Measurements from ENCODE around the gene FGD3. TPM values are rescaled to one million over a fixed set of nuclear protein-coding genes. Genes with fewer than 3 reads are reported as not detected.
A peak's percentile ranks its signal among the peaks of the same experiment; 100 is the strongest.

FGD3 gene
- total RNA-seq, 4 donors from 2014 or later: 4.3 to 5.1 (median 4.9) TPM

DNA sequence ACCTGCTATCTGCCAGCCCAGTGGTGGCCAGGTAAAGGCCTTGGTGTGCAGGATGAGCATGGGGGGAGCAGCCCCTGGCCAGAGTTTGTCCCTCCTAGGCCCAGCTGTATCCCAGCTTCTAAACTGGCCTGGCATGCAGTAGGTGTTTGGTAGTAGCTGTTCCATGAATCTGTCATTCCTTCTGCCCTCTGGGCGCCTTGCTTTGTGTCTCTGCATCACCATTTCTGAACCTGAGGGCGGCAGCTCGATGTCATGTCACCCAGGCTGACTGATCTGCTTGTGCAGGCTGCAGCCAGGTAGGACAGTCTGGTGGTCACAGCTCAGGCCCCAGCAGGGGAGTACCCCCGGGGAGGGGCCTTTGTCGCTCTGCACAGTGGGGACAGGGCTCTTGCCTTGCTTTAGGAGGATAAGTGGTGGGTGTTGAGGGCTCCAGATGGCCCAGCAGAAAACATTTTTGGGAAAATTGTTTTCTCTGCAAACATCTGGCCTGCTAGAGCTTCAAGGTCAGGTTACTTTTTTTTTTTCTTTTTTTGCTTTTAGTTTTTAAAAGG, 106.5 kb downstream of the FGD3 start:
- H3K4me3 ChIP-seq: no peak overlapping the region
- no peaks in the 10 kb centered on the region for H3K36me3 ChIP-seq
- no peaks in the 10 kb centered on the region for H3K9me3 ChIP-seq
- peaks cover 0 to 7% (median 0%) of the 10 kb centered on the region in 4 donors for H3K27me3 ChIP-seq
- H3K4me1 ChIP-seq: peaks cover 13 to 28% (median 22%) of the 10 kb centered on the region in 4 donors
- no peak for DNase-seq (ENCODE audit: extremely low spot score)
- no peak overlapping the region for H3K27ac ChIP-seq (replicated peaks in 1 of 4)
- intact Hi-C loops (cut with DNase I): no loop called here
- 90% methylated on average over 2 of the region's 5 CpGs for WGBS
- no peak for TF ChIP-seq EP300 (IDR thresholded peaks at IDR 0.05)
- TF ChIP-seq, protein P1, sequence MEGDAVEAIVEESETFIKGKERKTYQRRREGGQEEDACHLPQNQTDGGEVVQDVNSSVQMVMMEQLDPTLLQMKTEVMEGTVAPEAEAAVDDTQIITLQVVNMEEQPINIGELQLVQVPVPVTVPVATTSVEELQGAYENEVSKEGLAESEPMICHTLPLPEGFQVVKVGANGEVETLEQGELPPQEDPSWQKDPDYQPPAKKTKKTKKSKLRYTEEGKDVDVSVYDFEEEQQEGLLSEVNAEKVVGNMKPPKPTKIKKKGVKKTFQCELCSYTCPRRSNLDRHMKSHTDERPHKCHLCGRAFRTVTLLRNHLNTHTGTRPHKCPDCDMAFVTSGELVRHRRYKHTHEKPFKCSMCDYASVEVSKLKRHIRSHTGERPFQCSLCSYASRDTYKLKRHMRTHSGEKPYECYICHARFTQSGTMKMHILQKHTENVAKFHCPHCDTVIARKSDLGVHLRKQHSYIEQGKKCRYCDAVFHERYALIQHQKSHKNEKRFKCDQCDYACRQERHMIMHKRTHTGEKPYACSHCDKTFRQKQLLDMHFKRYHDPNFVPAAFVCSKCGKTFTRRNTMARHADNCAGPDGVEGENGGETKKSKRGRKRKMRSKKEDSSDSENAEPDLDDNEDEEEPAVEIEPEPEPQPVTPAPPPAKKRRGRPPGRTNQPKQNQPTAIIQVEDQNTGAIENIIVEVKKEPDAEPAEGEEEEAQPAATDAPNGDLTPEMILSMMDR (IDR thresholded peaks at IDR 0.05): no peak

DNA sequence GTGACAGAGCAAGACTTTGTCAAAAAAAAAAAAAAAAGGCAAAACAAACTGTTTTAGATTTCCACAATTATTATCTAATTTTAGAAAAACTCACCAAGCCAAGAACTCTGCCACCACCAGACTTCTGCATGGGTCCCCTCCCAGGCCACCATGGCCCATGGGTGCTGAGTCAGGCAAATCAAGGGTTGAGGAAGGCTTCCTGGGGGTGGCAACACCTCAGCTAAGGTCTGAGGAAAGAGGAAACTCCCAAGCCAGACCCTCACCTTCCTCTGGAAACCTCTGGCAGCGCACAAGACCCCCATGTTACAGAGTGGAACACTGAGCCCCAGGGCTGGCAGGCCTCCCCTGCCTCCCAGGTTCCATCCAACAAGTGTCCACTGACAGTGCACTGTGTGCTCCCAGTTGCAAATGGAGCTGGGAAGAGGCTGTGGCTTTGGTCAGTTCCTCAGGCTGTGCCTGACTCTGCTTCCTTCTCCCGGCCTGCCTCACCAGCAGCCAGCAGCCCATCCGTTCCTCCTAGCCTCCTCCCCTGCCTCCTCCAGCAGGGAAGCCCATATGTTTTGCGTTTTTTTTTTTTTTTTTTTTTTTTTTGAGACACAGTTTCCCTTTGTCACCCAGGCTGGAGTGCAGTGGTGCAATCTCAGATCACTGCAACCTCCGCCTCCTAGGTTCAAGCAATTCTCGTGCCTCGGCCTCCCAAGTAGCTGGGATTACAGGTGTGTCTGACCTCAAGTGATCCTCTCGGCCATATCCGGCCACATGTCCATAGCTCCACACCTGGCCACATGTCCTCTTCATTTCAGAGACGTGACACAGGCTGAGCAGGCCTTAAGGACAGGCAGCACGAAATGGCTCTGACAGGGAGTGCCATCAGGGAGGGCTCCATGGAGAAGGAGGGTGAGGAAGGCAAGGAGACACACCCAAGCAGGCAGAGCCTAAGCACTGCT, 107.7 kb downstream of the FGD3 start:
- peaks cover 20 to 39% (median 34%) of the 10 kb centered on the region in 4 donors for H3K4me1 ChIP-seq
- TF ChIP-seq POLR2A (IDR thresholded peaks at IDR 0.05; ENCODE audit: low read depth) (no peak), POLR2AphosphoS5 (IDR thresholded peaks at IDR 0.05) (no peak), EP300 (IDR thresholded peaks at IDR 0.05) (no peak)
- TF ChIP-seq, protein P1 (IDR thresholded peaks at IDR 0.05): no peak
- no peaks in the 10 kb centered on the region for H3K36me3 ChIP-seq
- peaks cover 0 to 15% (median 0%) of the 10 kb centered on the region in 4 donors for H3K27me3 ChIP-seq
- H3K27ac ChIP-seq (replicated peaks in 1 of 4): no peak overlapping the region
- no peaks in the 10 kb centered on the region for H3K9me3 ChIP-seq
- H3K4me3 ChIP-seq: no peak overlapping the region
- DNase-seq (ENCODE audit: extremely low spot score): no peak
- WGBS: 74% methylated on average over 11 of the region's 11 CpGs
- intact Hi-C loops (cut with DNase I): no loop called here

GRCh38 chr9:93057042-93057702, 109.8 kb downstream of the FGD3 start:
- Histone ChIP-seq H3K27ac (replicated peaks in 1 of 4) (peak overlapping the region in 1 of 4 donors; percentile 68), H3K9me3 (no peaks in the 10 kb centered on the region), H3K36me3 (no peaks in the 10 kb centered on the region), H3K4me1 (peaks cover 16 to 37% (median 32%) of the 10 kb centered on the region in 4 donors), H3K27me3 (peaks cover 0 to 18% (median 0%) of the 10 kb centered on the region in 4 donors), H3K4me3 (no peak overlapping the region)
- no peak for DNase-seq (ENCODE audit: extremely low spot score)
- WGBS: 92% methylated on average over 8 of the region's 8 CpGs
- intact Hi-C loops (cut with DNase I): no loop called here
- TF ChIP-seq EP300 (IDR thresholded peaks at IDR 0.05) (no peak), POLR2AphosphoS5 (IDR thresholded peaks at IDR 0.05) (no peak), POLR2A (IDR thresholded peaks at IDR 0.05; ENCODE audit: low read depth) (no peak)
- TF ChIP-seq, protein P1 (IDR thresholded peaks at IDR 0.05): no peak

DNA sequence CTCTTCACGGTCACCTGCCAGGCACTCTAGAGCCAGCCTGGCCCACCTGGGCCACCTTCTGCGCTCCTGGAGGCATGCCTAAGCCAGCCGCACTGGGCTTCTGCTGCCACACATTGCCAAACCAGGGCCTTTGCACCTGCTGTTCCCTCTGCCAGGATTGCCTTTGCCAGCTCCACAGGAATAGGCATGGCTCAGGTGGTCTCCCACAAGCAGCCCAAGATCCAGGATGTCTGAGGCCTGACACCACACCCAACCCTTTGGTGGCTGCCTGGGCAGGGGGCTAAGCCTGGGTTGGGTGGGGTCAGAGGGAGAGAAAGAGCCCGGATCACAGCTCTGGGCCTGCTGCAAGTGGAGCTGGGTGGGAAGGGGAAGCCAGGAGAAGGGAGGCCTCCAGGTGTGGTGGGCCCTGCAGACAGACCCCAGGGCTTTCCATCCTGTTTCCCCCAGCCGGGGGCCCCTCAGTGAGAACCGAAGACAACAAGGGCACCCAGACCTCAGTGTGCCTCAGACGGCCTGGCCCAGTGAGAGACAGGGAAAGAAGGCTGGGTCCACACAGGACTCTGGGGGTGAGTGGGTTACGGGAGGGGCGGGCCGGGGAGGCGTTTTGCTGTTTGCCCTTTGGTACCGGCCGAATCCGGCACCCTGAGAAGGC, 110.5 kb downstream of the FGD3 start:
- H3K4me3 ChIP-seq: peak overlapping the region in 3 of 4 donors; percentile 55 to 68 (median 59)

More for the DNA sequence above, 110.5 kb downstream of the FGD3 start:
- Histone ChIP-seq H3K9me3 (no peaks in the 10 kb centered on the region), H3K27me3 (peaks cover 0 to 21% (median 0%) of the 10 kb centered on the region in 4 donors), H3K36me3 (no peaks in the 10 kb centered on the region), H3K27ac (replicated peaks in 1 of 4) (peak overlapping the region in 3 of 4 donors; percentile 42 to 68 (median 52)), H3K4me1 (peaks cover 16 to 31% (median 27%) of the 10 kb centered on the region in 4 donors)
- intact Hi-C loops (cut with DNase I): no loop called here
- no peak for TF ChIP-seq EP300 (IDR thresholded peaks at IDR 0.05)
- no peak for TF ChIP-seq POLR2AphosphoS5 (IDR thresholded peaks at IDR 0.05)
- no peak for TF ChIP-seq POLR2A (IDR thresholded peaks at IDR 0.05; ENCODE audit: low read depth)
- TF ChIP-seq, protein P1 (IDR thresholded peaks at IDR 0.05): no peak
- DNase-seq (ENCODE audit: extremely low spot score): no peak
- 60% methylated on average over 13 of the region's 14 CpGs for WGBS

All from esophagus muscularis mucosa (tissue), 4 donors.